HG03025 (cell line): ENCODE measurements around the gene NKAIN2.
"Not testable (repeated sequence)": the region's sequence is repeated elsewhere in the genome, so short reads cannot be mapped to it uniquely, and the experiment has no call there.

Experiments used
- ATAC-seq: cut with Tn5 transposase; IDR thresholded peaks from one replicate; pipeline ENCODE4 v1.9.1; 2021; ENCODE audit warnings: mild to moderate bottlenecking, moderate library complexity; ENCODE audit not compliant: unreplicated experiment, low FRiP score

Gene NKAIN2

DNA sequence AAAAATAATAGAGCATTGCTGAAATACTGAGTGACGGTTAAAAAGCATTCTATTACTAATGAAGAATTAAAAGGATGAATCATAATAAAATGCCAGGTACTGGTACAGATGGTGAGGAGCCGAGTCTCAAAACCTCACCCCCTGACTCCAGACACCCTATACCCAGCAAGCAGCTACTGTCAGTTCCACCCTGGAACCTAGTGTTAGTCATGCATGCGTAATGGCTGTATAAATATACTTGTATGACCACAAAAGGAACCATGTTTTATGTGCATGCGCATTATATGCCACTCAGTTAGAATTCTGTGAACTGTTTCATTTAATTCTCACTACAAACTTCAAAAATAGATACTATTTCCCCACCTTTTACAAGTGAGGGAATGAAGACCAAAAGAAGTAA lies 589.9 kb downstream of the NKAIN2 start:
- ATAC-seq: no peak

DNA sequence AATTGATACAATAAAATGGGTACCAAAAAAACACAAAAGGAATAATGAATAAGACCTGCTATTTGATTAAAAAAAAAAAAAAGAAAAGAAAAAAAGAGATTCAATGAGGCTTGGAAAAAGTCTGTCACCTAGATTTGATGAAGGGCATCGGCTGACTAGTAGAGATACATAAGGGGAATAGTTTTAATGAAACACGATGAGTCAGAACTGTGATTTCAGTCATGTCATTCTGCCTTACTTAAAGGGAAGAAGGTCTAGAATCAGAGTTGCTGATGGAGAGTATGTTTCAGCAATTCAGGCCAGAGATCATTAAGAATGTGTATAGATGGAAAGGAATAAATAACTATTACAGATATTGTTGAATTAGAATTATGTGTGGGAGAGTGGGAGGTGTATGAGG lies 592.7 kb downstream of the NKAIN2 start:
- ATAC-seq: no peak

DNA sequence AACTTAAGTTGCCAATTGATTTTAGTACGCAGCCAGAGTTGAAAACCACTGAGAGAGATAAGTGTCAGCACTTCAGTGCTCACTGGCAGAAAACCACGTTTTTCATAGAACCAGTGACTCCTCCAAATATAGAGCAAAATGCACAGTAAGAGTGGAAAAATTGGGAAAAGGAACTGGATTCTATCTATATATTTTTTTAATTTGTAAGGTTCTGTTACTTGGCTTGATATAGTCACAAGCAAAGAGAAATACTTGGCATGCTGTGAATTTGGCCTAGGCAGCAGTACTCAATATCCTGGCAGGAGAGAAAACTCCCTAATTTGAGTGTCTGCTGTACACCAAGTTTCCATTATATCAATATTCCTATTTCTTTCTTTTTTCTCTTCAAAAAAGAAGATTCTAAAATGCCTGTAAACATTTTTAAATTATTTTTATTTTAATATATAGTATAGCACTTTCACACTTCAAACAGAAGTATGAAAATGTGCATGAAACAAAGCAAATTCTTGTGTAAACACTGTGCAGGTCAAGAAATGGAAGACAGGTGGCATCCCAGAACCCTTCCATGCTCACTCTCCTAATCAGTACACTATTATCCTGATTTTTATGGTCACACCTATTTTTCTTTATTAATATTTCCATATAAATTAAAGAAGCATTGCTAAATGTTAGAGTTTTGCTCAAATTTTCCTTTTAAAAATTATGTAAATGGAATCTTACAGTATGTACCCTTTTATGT lies 596.8 kb downstream of the NKAIN2 start:
- no peak for ATAC-seq

DNA sequence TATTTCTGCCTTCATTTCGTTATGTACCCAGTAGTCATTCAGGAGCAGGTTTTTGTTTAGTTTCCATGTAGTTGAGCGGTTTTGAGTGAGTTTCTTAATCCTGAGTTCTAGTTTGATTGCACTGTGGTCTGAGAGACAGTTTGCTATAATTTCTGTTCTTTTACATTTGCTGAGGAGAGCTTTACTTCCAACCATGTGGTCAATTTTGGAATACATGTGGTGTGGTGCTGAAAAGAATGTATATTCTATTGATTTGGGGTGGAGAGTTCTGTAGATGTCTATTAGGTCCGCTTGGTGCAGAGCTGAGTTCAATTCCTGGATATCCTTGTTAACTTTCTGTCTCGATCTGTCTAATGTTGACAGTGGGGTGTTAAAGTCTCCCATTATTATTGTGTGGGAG lies 606.8 kb downstream of the NKAIN2 start:
- ATAC-seq: not testable (repeated sequence)

GRCh38 chr6:124412657-124413056 lies 609.0 kb downstream of the NKAIN2 start:
- ATAC-seq: not testable (repeated sequence)

DNA sequence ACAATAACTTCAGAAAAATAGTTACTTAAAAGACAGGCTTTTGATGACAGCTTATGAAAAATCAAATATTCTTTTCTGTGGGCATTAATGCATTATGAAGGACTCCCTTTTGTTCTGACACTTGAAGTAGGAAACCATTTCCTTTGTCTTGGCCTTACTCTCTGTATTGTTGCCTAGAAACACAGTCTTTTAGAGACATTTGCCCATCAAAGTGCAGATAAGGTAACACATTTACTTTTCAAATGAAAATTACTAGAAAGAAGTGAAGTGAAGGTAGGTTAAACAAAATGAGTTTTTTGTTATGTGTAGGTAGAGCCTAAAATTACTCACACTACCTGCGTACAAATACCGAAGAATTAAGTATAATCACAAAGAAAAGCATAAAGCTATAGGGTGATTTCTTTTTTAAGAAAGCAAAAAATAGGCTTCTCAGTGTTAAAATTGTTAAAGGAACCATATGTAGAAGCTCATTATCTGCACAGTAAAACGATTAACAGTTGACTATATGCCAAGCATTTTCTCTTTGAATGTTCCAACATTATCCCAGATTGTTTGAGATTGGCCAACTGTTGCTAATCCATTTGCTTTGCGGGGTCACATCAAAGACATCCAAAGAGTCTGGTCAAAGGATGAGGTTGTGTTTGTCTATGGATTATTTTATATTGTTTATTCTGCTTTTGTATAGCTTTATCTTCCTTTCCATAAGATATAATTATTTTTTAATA lies 616.6 kb downstream of the NKAIN2 start:
- ATAC-seq: no peak

DNA sequence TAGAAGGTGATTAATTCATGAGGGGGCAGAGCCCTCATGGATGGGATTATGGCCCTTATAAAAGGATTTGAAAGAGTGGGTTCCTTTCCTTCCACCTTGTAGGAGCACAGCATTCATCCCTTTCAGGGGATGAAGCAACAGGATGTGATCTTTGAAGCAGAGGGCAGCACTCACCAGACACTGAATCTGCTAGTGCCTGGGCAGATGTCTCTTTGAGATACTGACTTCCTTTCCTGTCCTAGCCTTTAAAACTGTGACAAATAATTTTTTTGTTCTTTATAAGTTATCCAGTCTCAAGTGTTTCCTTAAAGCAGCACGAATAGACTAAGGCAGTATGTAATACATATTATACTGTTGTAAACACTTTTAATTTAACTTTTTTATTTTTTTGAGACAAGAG lies 620.0 kb downstream of the NKAIN2 start:
- no peak for ATAC-seq

- ATAC-seq: no peak
Observed at GRCh38 chr6:124430740-124431318, 627.2 kb downstream of the NKAIN2 start.

DNA sequence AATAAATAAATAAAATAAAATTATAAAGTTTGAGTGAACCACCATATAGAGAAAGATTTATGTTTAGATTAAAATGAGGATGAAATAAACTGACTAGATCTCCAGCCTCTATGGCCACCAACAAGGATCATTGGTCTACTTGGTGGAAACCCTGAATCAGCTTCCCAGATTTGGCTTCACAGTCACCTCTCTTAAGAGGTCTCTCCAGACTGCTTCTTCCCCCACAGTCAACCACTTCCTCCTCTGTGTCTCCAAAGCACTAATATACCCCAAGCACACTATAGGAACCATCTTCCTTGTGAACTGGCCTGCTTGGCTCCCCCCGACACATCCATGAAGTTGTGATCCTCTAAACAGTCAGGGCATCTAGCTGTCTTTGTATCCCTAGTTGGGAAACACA lies 629.0 kb downstream of the NKAIN2 start:
- no peak for ATAC-seq

- no peak for ATAC-seq
Observed at GRCh38 chr6:124433387-124434160, 629.9 kb downstream of the NKAIN2 start.

- ATAC-seq: no peak
Observed at GRCh38 chr6:124434421-124434820, 630.8 kb downstream of the NKAIN2 start.

GRCh38 chr6:124436803-124437202 lies 633.1 kb downstream of the NKAIN2 start:
- ATAC-seq: peak; percentile 67

GRCh38 chr6:124438546-124439065 lies 634.9 kb downstream of the NKAIN2 start:
- no peak for ATAC-seq

- no peak for ATAC-seq
Observed at GRCh38 chr6:124441450-124441849, 637.8 kb downstream of the NKAIN2 start.

- no peak for ATAC-seq
Observed at GRCh38 chr6:124443541-124443940, 639.9 kb downstream of the NKAIN2 start.

DNA sequence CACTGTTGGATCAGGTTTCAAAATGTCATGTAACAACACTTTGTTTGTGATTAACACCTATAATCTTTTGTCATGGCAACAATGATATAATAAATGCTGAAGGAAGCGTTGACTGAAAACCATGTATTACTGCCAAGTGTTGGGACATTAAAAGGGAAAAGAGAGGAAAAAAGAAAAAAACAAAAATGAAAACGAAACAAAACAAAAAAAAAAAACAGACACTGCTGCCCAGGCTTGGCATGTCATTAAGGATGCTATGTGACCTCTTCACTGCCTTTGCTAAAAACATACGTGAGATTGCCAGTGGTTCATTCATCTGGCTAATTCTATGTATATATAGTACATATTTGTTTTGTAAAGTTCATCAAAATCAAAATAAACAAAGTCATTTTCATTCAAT lies 641.9 kb downstream of the NKAIN2 start:
- ATAC-seq: no peak

GRCh38 chr6:124446961-124447360 lies 643.3 kb downstream of the NKAIN2 start:
- ATAC-seq: no peak

GRCh38 chr6:124459268-124459667 lies 655.6 kb downstream of the NKAIN2 start:
- no peak for ATAC-seq

- ATAC-seq: no peak
Observed at GRCh38 chr6:124462750-124463149, 659.1 kb downstream of the NKAIN2 start.

DNA sequence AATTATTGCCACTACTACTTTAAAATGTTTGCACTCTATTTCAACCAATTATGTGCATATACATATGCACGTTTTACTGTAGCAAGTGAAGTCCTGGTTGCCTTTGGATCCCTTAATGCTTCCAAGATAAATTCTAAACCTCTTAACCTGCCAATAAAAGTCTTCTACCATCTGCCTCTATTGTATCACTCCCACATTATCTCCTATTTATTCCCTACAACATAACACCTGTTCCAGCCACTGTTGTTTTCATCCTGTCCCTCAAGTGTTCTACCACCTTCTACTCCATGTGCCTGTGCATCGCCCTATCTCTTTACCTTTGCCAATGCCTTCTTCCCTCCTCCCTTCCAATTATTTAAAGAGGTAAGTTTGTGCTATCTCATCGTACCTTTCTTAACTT lies 659.6 kb downstream of the NKAIN2 start:
- no peak for ATAC-seq

- not testable (repeated sequence) for ATAC-seq
Observed at GRCh38 chr6:124464600-124464999, 660.9 kb downstream of the NKAIN2 start.
